Heart right ventricle (tissue), 16 donors: ENCODE results near the gene SRRD. TPM values are rescaled to one million over a fixed set of nuclear protein-coding genes. Genes with fewer than 3 reads are reported as not detected.

Experiments used
- ATAC-seq, 8 donors: fragments of 200-7000 bp; cut with Tn5 transposase; one replicate each; pipeline ENCODE4 v1.9.1; 2020; ENCODE audit warnings: mild to moderate bottlenecking in 8 of 8, moderate library complexity in 8 of 8, moderate number of reproducible peaks in 1 of 8
- DNase-seq, 2 donors: peaks; one replicate each; pipeline ENCODE4 v3.0.0-alpha.2; 2020
- H3K27ac ChIP-seq, 10 donors: fragments of 200-600 bp; sonication (generic) in 2 of 10; one replicate each; pipeline versions ENCODE4 v1.5.0 to v1.8.0; 2020 to 2022; ENCODE audit warnings: mild to moderate bottlenecking in 3 of 10
- H3K27me3 ChIP-seq, 7 donors: fragments of 200-600 bp; one replicate each; pipeline ENCODE4 v1.8.0; 2021 to 2022; ENCODE audit warnings: mild to moderate bottlenecking in 2 of 7
- H3K36me3 ChIP-seq, 9 donors: fragments of 200-600 bp; sonication (generic) in 1 of 9; one replicate each; pipeline versions ENCODE4 v1.5.0 to v1.8.0; 2020 to 2022; ENCODE audit warnings: mild to moderate bottlenecking in 2 of 9
- H3K4me1 ChIP-seq, 9 donors: fragments of 200-600 bp; sonication (generic) in 1 of 9; one replicate each; pipeline versions ENCODE4 v1.5.0 to v1.8.0; 2020 to 2022; ENCODE audit warnings: mild to moderate bottlenecking in 4 of 9
- H3K4me3 ChIP-seq, 10 donors: fragments of 200-600 bp; sonication (generic) in 2 of 10; one replicate each; pipeline versions ENCODE4 v1.5.0 to v1.8.0; 2020 to 2022; ENCODE audit warnings: mild to moderate bottlenecking in 7 of 10, moderate library complexity in 2 of 10
- H3K9me3 ChIP-seq, 11 donors: fragments of 200-600 bp in 10 of 11; sonication (generic) in 2 of 11; one replicate each; pipeline versions ENCODE4 v1.5.0 to v1.8.0; 2013 to 2022; ENCODE audit warnings: mild to moderate bottlenecking in 2 of 11, control low read depth in 1 of 11, moderate library complexity in 1 of 11
- CTCF ChIP-seq, 9 donors: fragments of 200-600 bp; sonication (generic) in 2 of 9; IDR thresholded peaks; one replicate each; pipeline versions ENCODE4 v1.5.0 to v1.8.0; 2021 to 2022; ENCODE audit warnings: antibody characterized with exemption in 9 of 9, mild to moderate bottlenecking in 5 of 9, moderate library complexity in 1 of 9
- WGBS, 2 donors: extraction: QIAGEN DNeasy Blood & Tissue Kit; methylation state at CpG; one replicate each; pipeline ENCODE4 v1.1.7; 2013; ENCODE audit warnings: inconsistent platforms in 1 of 2; 5-methylcytosine and 5-hydroxymethylcytosine counted together
- intact Hi-C, 10 donors: fragments of 100-400 bp; cut with DNase I; formaldehyde crosslinking; loops; one replicate each; pipeline versions ENCODE4 v1.11.1 to v1.14.2; 2022
- polyA plus RNA-seq, 2 donors: library from polyadenylated mRNA; stranded (reverse); fragments of 200-250 nt; gene quantifications; one replicate each; pipeline ENCODE4 v1.2.3, GENCODE V29; 2013
- total RNA-seq, 10 donors: library from RNA; stranded (reverse); fragmentation: NEBNext Ultra II Directional in 3 of 10; extraction: Animal tissue kit (Norgen Biotek cat#: 25700) in 3 of 10; gene quantifications; one replicate each; pipeline versions ENCODE4 v1.2.1 to v1.2.4, GENCODE V29; 2021 to 2023
- donor health status: Arrhythmogenic right ventricular cardiomyopathy.
- donor health status: ischemic (EF 13 %, LVEDD 7.1; RV severe dilation, severe dysfunction).
- donor health status: healthy with polysubstance abuse.
- donor health status: DM: no; HTN: yes; CAD: no.
- donor health status: DM: no; HTN: no; CAD: no.
- donor health status: ischemic (EF 25% LVEDD 6.9; RV normal size, moderate dysfunction).
- donor health status: ischemic (EF 25% LVEDD 5.7; RV mildly dilated, moderate dysfunction).
- donor health status: healthy.
- donor health status: DM: yes; HTN: yes; CAD: no.
- donor health status: Ischemic cardiomyopathy.
- donor health status: ischemic (EF 35%, LVEDD 5.7; RV mildly dilated, moderate dysfunction).
- donor health status: nonischemic (EF 11% LVEDD 7.7; RV severe dilation, severe dysfunction).
- donor health status: DM: yes; HTN: yes; CAD: no.
- donor health status: PGD.
- donor health status: ischemic (EF 29% LVEDD 5.4; RV normal size, mild dysfunction).
- donor health status: nonischemic (EF 23%, LVEDD 6.1; RV moderate dilation, normal function).

The SRRD gene
- total and polyA plus RNA-seq, 12 donors, result 11.9 to 26.3 (median 20.7) TPM

DNA sequence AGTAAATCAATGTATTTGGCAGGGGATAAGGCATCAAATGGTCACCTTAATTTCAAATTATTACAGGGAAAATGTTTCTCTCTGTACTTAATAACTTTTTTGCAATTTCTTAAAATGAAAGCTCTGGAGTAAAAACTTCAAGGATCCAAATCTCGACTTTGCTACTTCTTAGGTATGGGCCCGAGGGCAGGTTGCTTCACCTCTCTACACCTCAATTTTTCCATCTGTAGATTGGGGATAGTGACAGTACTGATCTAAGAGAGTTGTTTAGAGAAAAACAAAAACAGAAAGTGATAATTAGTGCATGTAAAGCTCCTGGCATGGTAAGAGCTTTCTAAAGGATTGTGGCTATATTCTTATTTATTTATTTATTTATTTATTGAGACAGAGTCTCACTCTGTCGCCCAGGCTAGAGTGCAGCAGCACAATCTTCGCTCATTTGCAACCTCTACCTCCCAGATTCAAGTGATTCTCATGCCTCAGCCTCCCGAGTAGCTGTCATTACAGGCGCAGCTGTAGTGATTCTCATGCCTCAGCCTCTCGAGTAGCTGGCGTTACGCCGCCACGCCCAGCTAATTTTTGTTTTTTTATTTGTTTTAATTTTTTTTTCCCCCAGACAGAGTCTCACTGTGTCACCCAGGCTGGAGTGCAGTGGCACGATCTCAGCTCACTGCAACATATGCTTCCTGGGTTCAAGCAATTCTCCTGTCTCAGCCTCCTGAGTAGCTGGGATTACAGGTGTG is 30.9 kb downstream of the SRRD start:
- Histone ChIP-seq H3K27ac (no peak overlapping the region), H3K36me3 (peaks cover 0 to 13% (median 8%) of the 10 kb centered on the region in 9 donors), H3K9me3 (no peaks in the 10 kb centered on the region), H3K27me3 (no peaks in the 10 kb centered on the region), H3K4me3 (no peak overlapping the region), H3K4me1 (peaks cover 0 to 31% (median 22%) of the 10 kb centered on the region in 9 donors)
- DNase-seq (no peak), ATAC-seq (no peak)
- no peak for TF ChIP-seq CTCF (IDR thresholded peaks at IDR 0.05)
- 93 to 94% methylated on average over 12 of the region's 12 CpGs for WGBS, 2 donors
- intact Hi-C loops, result loop anchor here in 7 of 10 donors (5.0 to 10.0 kb wide), 4 partner anchors 68 to 78 kb away; partner anchors contain the start of gene TPST2 (in 1 of the 7)

- Histone ChIP-seq H3K4me1 (peaks cover 0 to 27% (median 18%) of the 10 kb centered on the region in 9 donors), H3K27ac (no peak overlapping the region), H3K36me3 (no peaks in the 10 kb centered on the region), H3K9me3 (no peaks in the 10 kb centered on the region), H3K4me3 (no peak overlapping the region), H3K27me3 (no peaks in the 10 kb centered on the region)
- no peak for ATAC-seq
- 82 to 88% methylated on average over 3 of the region's 3 CpGs for WGBS, 2 donors
- intact Hi-C loops, result loop anchor here in 1 of 10 donors (10.0 kb wide), 1 partner anchor 69 kb away; no protein-coding TSS in a partner anchor
- TF ChIP-seq CTCF (IDR thresholded peaks at IDR 0.05), result no peak
- no peak for DNase-seq
Measured at GRCh38 chr22:26515931-26516330, 32.3 kb downstream of the SRRD start.

DNA sequence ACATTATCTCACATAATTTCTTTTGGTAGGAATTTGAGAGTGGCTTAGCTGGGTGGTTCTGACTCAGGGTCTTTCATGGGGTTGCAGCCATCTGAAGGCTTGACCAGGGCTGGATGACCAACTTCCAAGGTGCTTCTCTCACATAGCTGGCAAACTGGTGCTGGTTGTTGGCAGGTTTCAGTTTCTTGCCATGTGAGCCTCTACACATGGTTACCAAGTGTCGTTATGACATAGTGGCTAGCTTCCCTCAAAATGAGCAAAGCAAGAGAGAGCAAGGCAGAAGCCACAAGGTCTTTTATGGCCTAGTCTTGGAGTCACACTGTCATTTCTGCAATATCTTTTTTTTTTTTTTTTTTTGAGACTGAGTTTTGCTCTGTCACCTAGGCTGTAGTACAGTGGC is 32.8 kb downstream of the SRRD start:
- ATAC-seq, result no peak
- no peak for DNase-seq
- H3K4me1 ChIP-seq, result peaks cover 0 to 22% (median 12%) of the 10 kb centered on the region in 9 donors
- no peak for TF ChIP-seq CTCF (IDR thresholded peaks at IDR 0.05)
- 85% methylated on average over 1 of the region's 1 CpG for WGBS, 2 donors
- H3K27ac ChIP-seq, result no peak overlapping the region
- intact Hi-C loops, result loop anchor here in 1 of 10 donors (10.0 kb wide), 1 partner anchor 68 kb away; no protein-coding TSS in a partner anchor
- no peak overlapping the region for H3K4me3 ChIP-seq
- H3K9me3 ChIP-seq, result no peaks in the 10 kb centered on the region
- no peaks in the 10 kb centered on the region for H3K27me3 ChIP-seq
- no peaks in the 10 kb centered on the region for H3K36me3 ChIP-seq

GRCh38 chr22:26517429-26517828 is 33.8 kb downstream of the SRRD start:
- 97 to 99% methylated on average over 5 of the region's 5 CpGs for WGBS, 2 donors
- intact Hi-C loops, result loop anchor here in 1 of 10 donors (10.0 kb wide), 1 partner anchor 67 kb away; no protein-coding TSS in a partner anchor
- H3K36me3 ChIP-seq, result peaks cover 0 to 5% (median 0%) of the 10 kb centered on the region in 9 donors
- H3K4me1 ChIP-seq, result peaks cover 0 to 17% (median 10%) of the 10 kb centered on the region in 9 donors
- H3K27me3 ChIP-seq, result no peaks in the 10 kb centered on the region
- H3K27ac ChIP-seq, result no peak overlapping the region
- no peak overlapping the region for H3K4me3 ChIP-seq
- DNase-seq, result no peak
- H3K9me3 ChIP-seq, result no peaks in the 10 kb centered on the region
- TF ChIP-seq CTCF (IDR thresholded peaks at IDR 0.05), result no peak
- ATAC-seq, result no peak
